CD4-positive, alpha-beta T cell treated with Interleukin-17A for 1 hour (primary cell): Measurements from ENCODE around the gene SAMD4B.
A peak's percentile ranks its signal among the peaks of the same experiment; 100 is the strongest.

Experiments
- DNase-seq: peaks from one replicate; pipeline ENCODE4 v3.0.0-alpha.2; 2020

The SAMD4B gene

DNA sequence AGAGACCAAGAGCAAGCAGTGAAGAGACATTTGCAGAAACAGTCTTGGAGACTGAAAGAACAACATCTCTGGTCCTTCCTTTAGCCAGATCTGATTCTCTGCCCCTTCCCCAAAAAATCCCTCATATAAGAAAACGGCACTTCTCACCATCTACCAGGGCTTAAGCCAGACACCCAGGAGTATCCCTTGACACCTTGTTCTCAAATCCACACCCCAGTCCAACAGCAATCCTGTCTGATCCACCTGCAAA lies 68.5 kb downstream of the SAMD4B start:
- no peak for DNase-seq

DNA sequence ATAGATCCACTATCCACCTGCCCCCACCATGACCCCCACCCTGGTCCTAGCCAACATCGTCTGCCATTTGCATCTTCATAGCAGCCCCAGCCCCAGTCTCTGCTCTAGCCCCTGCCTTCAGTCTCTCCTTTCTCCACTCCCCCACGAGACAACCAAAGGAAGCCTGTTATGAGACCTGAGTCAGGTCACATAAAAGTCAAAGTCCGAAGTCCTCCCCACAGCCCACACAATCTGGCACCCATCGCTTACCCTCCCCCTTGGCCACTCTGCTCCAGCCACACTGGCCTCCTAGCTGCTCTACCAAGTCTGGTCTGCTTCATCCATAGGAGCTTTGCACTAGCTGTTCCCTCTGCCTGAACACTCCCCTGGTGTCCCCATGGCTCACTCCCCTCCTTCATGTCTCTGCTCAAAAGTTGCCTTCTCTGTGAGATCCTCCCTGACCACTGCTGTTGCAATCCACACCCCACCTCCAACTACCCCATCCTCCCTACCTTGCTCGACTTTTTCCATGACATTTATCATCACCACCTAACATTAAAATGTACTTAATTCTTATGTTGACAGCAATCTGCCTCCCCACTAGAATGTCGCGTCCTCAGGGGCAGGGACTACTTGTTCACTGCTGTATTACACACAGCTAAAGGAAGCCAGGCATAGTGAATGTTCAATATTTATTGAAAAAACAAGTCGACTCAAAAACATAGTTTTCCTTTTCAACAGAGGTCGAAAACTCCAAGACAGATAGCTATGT lies 69.0 kb downstream of the SAMD4B start:
- DNase-seq: peak; percentile 80

- DNase-seq: peak; percentile 95
Measured at GRCh38 chr19:39411832-39412099, 69.5 kb downstream of the SAMD4B start.

DNA sequence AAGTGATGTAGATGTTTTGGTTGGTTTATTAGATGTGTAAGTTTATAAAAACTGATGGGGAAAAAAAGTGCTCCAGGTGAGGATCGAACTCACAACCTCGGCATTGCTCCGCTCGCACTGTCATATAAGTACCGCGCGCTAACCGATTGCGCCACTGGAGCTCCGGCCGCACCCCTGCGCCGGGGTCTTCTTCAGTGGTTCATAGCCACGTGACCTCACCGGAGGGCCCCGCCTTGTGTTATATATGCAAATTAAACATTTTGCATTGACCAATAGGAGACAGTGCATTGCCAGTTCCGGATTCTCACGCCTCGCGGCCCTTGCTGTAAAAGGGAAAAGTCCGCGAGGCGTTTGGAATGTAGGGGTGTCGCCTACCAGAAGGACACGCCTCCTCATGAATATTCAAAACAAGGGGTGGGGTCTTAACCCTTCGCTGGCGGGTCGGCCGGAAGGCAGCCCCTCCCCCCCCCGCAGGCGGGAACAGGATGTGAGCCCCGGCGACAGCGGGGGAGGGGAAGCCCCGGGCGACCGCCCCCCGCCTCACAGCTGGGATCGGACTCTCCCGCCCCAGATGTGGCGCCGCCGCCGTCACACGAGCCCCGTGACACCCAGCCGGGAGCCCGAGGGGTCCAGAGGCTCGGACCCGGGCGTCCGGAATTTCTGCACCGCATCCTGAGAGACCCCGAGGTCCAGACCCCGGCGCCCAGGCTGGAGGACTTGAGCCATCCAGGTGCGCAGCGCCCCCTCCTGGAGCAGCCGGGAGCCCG lies 70.1 kb downstream of the SAMD4B start, which contains the start of gene PLEKHG2:
Gene PLEKHG2 (plus strand): TSS at position 570 of the 767 bp plus-strand sequence. CDS start 1,418 bp downstream, outside the sequence.
- DNase-seq: peak; percentile 99

DNA sequence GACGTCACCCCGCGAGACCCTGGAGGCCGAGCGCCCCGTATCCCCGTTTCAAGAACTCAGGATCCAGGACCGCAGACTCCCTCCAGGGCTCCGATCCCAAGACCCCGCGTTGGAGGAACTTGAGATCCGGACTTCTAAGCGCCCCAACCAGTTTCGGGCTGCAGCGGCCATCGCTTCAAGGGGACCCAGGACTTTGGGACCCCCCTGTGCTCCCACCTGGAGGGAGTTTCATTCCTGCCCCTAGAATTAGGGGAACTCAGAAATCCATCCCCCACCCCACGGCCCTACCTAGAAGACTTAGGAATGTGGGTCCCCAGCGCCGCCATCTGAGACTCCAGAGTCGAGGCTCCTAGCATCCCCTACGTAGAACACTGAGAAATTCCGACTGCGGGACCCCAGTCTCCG lies 70.6 kb downstream of the SAMD4B start:
- DNase-seq: no peak

DNA sequence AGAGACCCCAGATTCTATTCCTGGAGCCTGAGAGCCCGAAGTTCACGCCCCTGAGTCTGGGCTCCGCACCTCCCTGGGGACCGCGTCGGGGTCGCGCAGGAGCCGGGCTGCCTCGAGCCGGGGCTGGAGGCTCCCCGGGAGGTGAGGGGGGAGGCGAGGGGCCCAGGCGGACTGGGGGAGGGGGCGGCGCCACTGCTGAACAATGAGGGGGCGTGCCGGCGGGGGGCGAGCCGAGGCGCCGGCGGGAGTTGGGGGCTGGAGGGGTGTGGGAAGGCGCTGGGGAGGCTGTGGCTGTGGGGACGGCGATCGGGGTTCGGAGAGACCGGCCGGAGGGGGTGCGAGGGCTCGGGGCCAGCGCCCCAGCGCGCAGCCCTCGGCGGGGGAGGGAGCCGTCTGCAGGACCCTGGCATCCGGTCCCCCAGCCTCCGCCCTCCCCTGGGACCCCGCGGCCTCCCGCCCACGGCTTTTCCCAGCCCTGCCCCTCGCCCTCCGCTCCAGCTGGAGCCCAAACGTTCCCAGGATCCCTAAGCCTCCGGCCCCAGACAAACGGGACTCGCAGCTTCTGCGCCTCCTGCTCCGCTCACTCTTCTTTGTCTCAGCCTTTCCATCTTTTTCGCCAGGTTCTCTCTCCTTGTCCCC lies 71.2 kb downstream of the SAMD4B start:
- DNase-seq: peak; percentile 54

- DNase-seq: peak; percentile 37
Measured at GRCh38 chr19:39413911-39414608, 71.8 kb downstream of the SAMD4B start.

- DNase-seq: peak; percentile 29
Measured at GRCh38 chr19:39415111-39416046, 73.2 kb downstream of the SAMD4B start.

DNA sequence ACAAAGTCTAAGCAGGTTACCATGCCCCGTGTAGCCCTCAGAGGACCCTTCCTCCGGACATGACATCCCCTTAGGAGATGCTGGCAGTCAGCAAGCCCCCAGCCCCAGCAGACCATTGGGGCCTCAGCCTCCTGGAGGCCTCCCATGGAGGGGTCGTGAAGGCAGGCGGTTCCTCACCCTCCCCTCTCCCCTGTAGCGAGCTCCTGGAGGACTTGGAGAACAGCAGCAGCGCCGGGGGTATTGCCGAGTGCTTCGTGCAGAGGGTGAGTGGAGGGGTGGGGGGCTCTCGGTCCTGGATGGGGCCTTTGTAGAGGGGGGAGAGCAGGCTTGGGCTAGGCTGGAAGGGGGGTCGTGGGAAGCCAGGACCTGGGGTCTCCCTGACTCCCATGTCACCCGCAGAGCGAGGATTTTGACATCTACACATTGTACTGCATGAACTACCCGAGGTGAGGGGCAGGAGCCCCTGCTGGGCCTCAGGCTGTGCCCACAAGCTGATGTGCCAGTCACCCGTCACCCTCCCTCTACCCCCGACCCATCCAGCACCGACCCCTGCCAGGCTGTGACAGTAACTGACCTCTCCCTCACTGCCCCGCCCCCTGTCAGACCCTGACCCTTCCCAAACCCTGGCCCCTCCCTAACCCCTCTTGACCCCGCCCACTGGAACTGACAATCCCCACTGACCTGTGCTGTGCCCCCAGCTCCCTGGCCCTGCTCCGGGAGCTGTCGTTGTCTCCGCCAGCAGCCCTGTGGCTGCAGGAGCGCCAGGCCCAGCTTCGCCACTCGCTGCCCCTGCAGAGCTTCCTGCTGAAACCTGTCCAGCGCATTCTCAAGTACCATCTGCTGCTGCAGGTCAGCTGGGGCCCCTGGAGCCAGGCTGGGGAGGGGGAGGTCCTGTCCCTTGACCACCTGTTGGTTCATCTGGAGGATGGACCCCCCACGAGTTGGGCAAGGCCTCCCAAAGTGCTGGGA lies 74.2 kb downstream of the SAMD4B start:
- DNase-seq: peak; percentile 26

- no peak for DNase-seq
Measured at GRCh38 chr19:39417463-39418181, 75.4 kb downstream of the SAMD4B start.

DNA sequence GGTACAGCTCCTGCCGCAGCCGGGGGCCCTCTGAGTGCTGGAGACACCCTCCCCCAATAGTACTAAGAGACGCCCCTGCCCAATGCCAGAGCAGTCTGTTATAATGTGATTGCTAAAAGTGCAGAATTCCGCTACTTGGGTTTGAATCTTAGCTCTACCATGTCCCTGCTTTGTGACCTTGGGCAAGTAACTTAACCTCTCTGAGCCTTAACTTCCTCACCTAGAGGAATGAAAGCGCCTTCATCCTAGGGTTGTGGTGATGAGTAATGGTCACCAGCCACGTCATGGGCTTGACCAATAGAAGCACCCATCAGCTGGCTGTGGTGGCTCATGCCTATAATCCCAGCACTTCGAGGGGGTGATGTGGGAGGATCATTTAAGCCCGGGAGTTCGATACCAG lies 76.8 kb downstream of the SAMD4B start:
- DNase-seq: peak; percentile 6

DNA sequence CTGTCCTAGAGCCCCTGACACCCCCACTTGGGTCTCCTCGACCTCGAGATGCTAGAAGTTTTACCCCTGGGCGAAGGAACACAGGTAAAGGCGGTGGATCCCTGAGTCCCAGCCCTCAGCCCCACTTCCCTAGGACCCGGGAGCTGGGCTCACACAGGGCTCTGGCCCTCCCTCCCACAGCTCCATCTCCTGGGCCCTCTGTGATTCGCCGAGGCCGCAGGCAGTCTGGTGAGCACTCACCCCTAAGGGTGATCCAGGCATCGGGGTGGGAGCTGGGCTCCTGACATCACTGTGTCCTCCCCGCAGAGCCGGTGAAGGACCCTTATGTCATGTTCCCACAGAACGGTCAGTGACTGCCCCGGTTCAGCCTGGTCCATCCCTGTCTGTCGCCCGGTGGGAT lies 78.5 kb downstream of the SAMD4B start:
- no peak for DNase-seq

- no peak for DNase-seq
Measured at GRCh38 chr19:39422020-39422419, 79.8 kb downstream of the SAMD4B start.

DNA sequence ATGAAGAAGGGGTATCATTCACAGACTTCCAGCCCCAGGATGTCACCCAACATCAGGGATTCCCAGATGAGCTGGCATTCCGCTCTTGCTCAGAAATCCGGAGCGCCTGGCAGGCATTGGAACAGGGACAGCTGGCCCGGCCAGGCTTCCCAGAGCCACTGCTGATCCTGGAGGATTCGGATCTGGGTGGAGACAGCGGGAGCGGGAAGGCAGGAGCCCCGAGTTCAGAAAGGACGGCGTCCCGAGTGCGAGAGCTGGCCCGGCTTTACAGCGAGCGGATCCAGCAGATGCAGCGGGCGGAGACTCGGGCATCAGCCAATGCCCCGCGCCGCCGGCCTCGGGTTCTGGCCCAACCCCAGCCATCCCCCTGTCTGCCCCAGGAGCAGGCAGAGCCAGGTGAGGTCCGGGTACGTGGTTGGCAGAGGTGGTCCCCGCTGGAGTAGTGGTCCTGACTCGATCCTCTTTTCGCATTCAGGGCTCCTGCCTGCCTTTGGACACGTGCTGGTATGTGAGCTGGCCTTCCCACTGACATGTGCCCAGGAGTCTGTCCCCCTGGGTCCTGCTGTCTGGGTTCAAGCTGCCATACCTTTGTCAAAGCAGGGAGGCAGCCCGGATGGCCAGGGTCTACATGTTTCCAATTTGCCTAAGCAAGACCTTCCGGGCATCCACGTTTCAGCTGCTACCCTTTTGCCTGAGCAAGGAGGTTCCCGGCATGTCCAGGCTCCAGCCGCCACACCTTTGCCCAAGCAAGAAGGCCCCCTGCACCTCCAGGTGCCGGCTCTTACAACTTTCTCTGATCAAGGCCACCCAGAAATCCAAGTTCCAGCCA lies 81.3 kb downstream of the SAMD4B start:
- no peak for DNase-seq

- no peak for DNase-seq
Measured at GRCh38 chr19:39424934-39425333, 82.7 kb downstream of the SAMD4B start.

GRCh38 chr19:39425744-39426143 lies 83.5 kb downstream of the SAMD4B start:
- no peak for DNase-seq

DNA sequence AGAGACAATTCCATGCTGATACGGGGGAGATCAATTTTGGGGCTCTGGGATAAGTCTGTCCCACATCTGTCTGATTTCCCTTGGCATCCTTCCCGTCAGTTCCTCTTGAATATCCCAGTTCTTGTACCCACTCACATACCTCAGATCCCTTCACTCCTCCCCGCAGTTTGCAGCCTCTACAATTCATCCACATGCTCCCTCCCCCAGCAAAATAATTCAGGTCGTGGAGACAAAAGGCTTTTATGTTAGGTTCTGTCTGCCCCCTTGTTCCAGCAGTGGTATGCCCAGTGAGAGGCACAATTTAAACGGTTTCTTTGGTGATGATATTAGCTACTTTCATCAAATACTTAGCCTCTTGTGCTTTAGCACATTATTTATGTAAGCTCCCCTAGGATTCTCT lies 83.9 kb downstream of the SAMD4B start:
- DNase-seq: no peak

- DNase-seq: no peak
Measured at GRCh38 chr19:39427707-39428106, 85.5 kb downstream of the SAMD4B start.

DNA sequence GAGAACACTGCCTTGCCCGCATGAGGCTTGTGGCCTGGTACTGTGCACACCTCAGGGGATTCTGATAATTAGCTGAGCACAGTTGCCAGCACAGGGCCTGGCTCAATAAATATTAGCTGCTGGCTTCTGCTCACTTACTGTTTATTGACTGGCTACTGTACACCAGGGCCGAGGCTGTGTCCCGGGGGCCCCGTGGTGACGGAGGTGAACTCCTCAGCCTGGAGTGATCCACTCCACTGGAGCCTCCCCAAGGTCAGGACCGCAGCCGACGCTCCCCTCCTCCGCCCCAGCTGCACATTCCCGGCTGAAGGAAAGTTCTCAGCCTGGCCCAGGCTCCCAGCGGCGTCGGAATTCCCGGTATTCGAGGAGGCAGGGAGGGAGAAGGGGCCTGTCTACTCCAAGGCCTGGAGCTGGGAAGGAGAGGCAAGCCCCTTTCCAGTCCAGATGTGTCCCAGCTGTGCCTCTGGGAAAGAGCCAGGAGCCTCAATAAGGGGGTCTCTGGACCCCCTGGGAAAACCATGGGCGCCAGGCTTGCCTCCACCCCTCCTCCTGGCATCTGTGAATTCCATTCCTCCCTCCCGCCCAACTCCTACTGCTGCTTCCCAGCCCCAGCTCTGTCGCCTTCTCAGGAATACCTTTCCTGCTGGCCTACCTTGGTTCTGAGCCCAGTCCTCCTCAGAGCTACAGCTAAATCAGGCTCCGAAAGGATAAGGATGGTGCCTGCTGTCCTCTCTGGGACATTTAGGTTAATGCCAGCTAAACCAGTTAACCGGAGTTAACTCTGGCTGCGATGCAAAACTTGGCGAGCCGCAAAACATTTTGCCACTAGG lies 86.3 kb downstream of the SAMD4B start:
- DNase-seq: no peak
